ENCODE measurements around the gene TTLL8. TPM values are rescaled to one million over a fixed set of nuclear protein-coding genes. Genes with fewer than 3 reads are reported as not detected.

Gene TTLL8
- total and polyA plus RNA-seq, 2 donors (not counting 3 experiments of a cell fraction or from before 2014, with no cell fraction given): not detected

- Histone ChIP-seq H3K79me2 (ENCODE audit: control insufficient read depth, insufficient read depth, low read length) (no peaks in the 10 kb centered on the region), H3K9me1 (replicated peaks; ENCODE audit: control insufficient read depth, extremely low read depth, insufficient read depth, low read length) (no peaks in the 10 kb centered on the region), H3K4me1 (ENCODE audit: control insufficient read depth, extremely low read depth, insufficient read depth, low read length) (no peaks in the 10 kb centered on the region), H3K4me2 (ENCODE audit: insufficient read depth, low read length) (no peak overlapping the region), H4K20me1 (replicated peaks; ENCODE audit: control insufficient read depth, extremely low read depth, insufficient read depth, low read length) (no peaks in the 10 kb centered on the region), H2AFZ (ENCODE audit: low read depth, low read length) (peak overlapping the region; percentile 8), H3K9me3 (replicated peaks; ENCODE audit: control insufficient read depth, insufficient read depth, low read length) (no peaks in the 10 kb centered on the region), H3K27me3 (ENCODE audit: control insufficient read depth in 2 of 2, insufficient read depth in 2 of 2, low read length in 2 of 2) (peaks cover 0 to 6% of the 10 kb centered on the region in 2 experiments), H3K27ac (ENCODE audit: insufficient read depth, low read depth, low read length) (no peak overlapping the region), H3K36me3 (ENCODE audit: control insufficient read depth in 2 of 2, extremely low read depth in 1 of 2, insufficient read depth in 2 of 2, low read length in 2 of 2) (no peaks in the 10 kb centered on the region), H3K4me3 (replicated peaks in 1 of 3; ENCODE audit: insufficient read depth in 1 of 3, low read depth in 1 of 3, low read length in 3 of 3) (no peak overlapping the region), H3K9ac (replicated peaks; ENCODE audit: extremely low read depth, insufficient read depth, low read length) (no peak overlapping the region)
- POLR2A ChIA-PET: no interaction called here
- CTCF ChIA-PET: no interaction called here
- FAIRE-seq (peak; percentile 38), DNase-seq (ENCODE audit: low read depth, low spot score) (no peak)
- TF ChIP-seq POLR2A (IDR thresholded peaks at IDR 0.05; ENCODE audit: low read depth, low read length): no peak
- TF ChIP-seq CTCF (IDR thresholded peaks at IDR 0.05; ENCODE audit: extremely low read depth in 1 of 2, insufficient read depth in 1 of 2, low read depth in 1 of 2, low read length in 2 of 2): no peak
- no peak for TF ChIP-seq EZH2 (IDR thresholded peaks at IDR 0.05; ENCODE audit: borderline replicate concordance, low read depth, low read length, severe bottlenecking)
- TF ChIP-seq POLR2AphosphoS5 (IDR thresholded peaks at IDR 0.05; ENCODE audit: insufficient read depth, low read depth, low read length): no peak
- TF ChIP-seq MAX (IDR thresholded peaks at IDR 0.05; ENCODE audit: insufficient read depth, insufficient read length): no peak
- no peak for TF ChIP-seq FOS (IDR thresholded peaks at IDR 0.05; ENCODE audit: borderline replicate concordance, insufficient read depth, low read length)
- BruUV-seq (replicated peaks): no TSS peak
- intact Hi-C loops (cut with micrococcal nuclease) (no loop called here), dilution Hi-C loops (cut with MboI; ENCODE audit: extremely low pct_ligation_motif_present, low sequenced_read_pairs) (no loop called here)
These were observed 31.1 kb upstream of the TTLL8 start for GRCh38 chr22:50089231-50089630.

- no peaks in the 10 kb centered on the region for H3K4me1 ChIP-seq (ENCODE audit: control insufficient read depth, extremely low read depth, insufficient read depth, low read length)
- TF ChIP-seq JUN (IDR thresholded peaks at IDR 0.05; ENCODE audit: borderline replicate concordance, insufficient read depth, insufficient read length, low read depth): no peak
- TF ChIP-seq POLR2A (IDR thresholded peaks at IDR 0.05; ENCODE audit: low read depth, low read length): no peak
- no peak for TF ChIP-seq POLR2AphosphoS5 (IDR thresholded peaks at IDR 0.05; ENCODE audit: insufficient read depth, low read depth, low read length)
- TF ChIP-seq CTCF (IDR thresholded peaks at IDR 0.05; ENCODE audit: extremely low read depth in 1 of 2, insufficient read depth in 1 of 2, low read depth in 1 of 2, low read length in 2 of 2): no peak
- no peak for TF ChIP-seq MAX (IDR thresholded peaks at IDR 0.05; ENCODE audit: insufficient read depth, insufficient read length)
- TF ChIP-seq FOS (IDR thresholded peaks at IDR 0.05; ENCODE audit: borderline replicate concordance, insufficient read depth, low read length): no peak
- no peak for TF ChIP-seq EZH2 (IDR thresholded peaks at IDR 0.05; ENCODE audit: borderline replicate concordance, low read depth, low read length, severe bottlenecking)
- TF ChIP-seq GATA2 (IDR thresholded peaks at IDR 0.05; ENCODE audit: insufficient read depth, insufficient read length, low read depth, low read length): no peak
- no peak for TF ChIP-seq MYC (IDR thresholded peaks at IDR 0.05; ENCODE audit: low read depth, low read length)
- H3K9ac ChIP-seq (replicated peaks; ENCODE audit: extremely low read depth, insufficient read depth, low read length): no peak overlapping the region
- intact Hi-C loops (cut with micrococcal nuclease) (no loop called here), dilution Hi-C loops (cut with MboI; ENCODE audit: extremely low pct_ligation_motif_present, low sequenced_read_pairs) (no loop called here)
- H3K4me3 ChIP-seq (replicated peaks in 1 of 3; ENCODE audit: insufficient read depth in 1 of 3, low read depth in 1 of 3, low read length in 3 of 3): no peak overlapping the region
- H3K79me2 ChIP-seq (ENCODE audit: control insufficient read depth, insufficient read depth, low read length): no peaks in the 10 kb centered on the region
- no peaks in the 10 kb centered on the region for H3K36me3 ChIP-seq (ENCODE audit: control insufficient read depth in 2 of 2, extremely low read depth in 1 of 2, insufficient read depth in 2 of 2, low read length in 2 of 2)
- no peak for FAIRE-seq
- ChIA-PET CTCF (no interaction called here), POLR2A (interaction anchor here (0.7 kb wide), 1 partner anchor 28 kb away, joined by 4 read pairs; no protein-coding TSS in a partner anchor)
- H3K9me3 ChIP-seq (replicated peaks; ENCODE audit: control insufficient read depth, insufficient read depth, low read length): no peaks in the 10 kb centered on the region
- no peaks in the 10 kb centered on the region for H3K9me1 ChIP-seq (replicated peaks; ENCODE audit: control insufficient read depth, extremely low read depth, insufficient read depth, low read length)
- H3K27ac ChIP-seq (ENCODE audit: insufficient read depth, low read depth, low read length): no peak overlapping the region
- H3K27me3 ChIP-seq (ENCODE audit: control insufficient read depth in 2 of 2, insufficient read depth in 2 of 2, low read length in 2 of 2): peaks cover 0 to 6% of the 10 kb centered on the region in 2 experiments
- no TSS peak for BruUV-seq (replicated peaks)
- no peak overlapping the region for H2AFZ ChIP-seq (ENCODE audit: low read depth, low read length)
- no peak for DNase-seq (ENCODE audit: low read depth, low spot score)
- no peaks in the 10 kb centered on the region for H4K20me1 ChIP-seq (replicated peaks; ENCODE audit: control insufficient read depth, extremely low read depth, insufficient read depth, low read length)
- H3K4me2 ChIP-seq (ENCODE audit: insufficient read depth, low read length): no peak overlapping the region
These were observed 30.0 kb upstream of the TTLL8 start for GRCh38 chr22:50088096-50088495.
